K562 (cell line): Measurements from ENCODE around the gene DYRK1A. TPM values are rescaled to one million over a fixed set of nuclear protein-coding genes. Genes with fewer than 3 reads are reported as not detected.

Experiments used
- ATF7 ChIP-seq: fragments of 450-650 bp; IDR thresholded peaks from 2 replicates; pipeline ENCODE4 v1.7.1; 2014; ENCODE audit warnings: mild to moderate bottlenecking, moderate library complexity
- CREB3 ChIP-seq: fragments of 450-650 bp; conservative IDR thresholded peaks from 2 replicates; pipeline ENCODE4 v1.6.1; 2016; ENCODE audit warnings: missing genetic modification characterization, low read depth, mild to moderate bottlenecking, missing compliant biosample characterization, moderate library complexity
- E2F5 ChIP-seq: sonication (generic); formaldehyde crosslinking; IDR thresholded peaks from 2 replicates; pipeline ENCODE4 v1.8.0; 2022; ENCODE audit warnings: mild to moderate bottlenecking, missing genetic modification reagents
- KDM4B ChIP-seq, 2 experiments: fragments of 450-650 bp in 1 of 2; sonication (generic) in 1 of 2; IDR thresholded peaks; 2 replicates each; pipeline ENCODE4 v1.6.1; 2016 to 2017; ENCODE audit warnings: borderline replicate concordance in 2 of 2, antibody characterized with exemption in 1 of 2, low read depth in 1 of 2, mild to moderate bottlenecking in 1 of 2
- NFIX ChIP-seq: fragments of 250-450 bp; sonication (Bioruptor Pico); IDR thresholded peaks from 2 replicates; pipeline ENCODE4 v1.4.0; 2020; ENCODE audit warnings: low read depth, mild to moderate bottlenecking, moderate library complexity
- PHB2 ChIP-seq: fragments of 450-650 bp; IDR thresholded peaks from 2 replicates; pipeline ENCODE4 v1.6.1; 2017; ENCODE audit warnings: low read depth
- TFAP4 ChIP-seq: sonication (generic); formaldehyde crosslinking; IDR thresholded peaks from 2 replicates; pipeline ENCODE4 v1.8.0; 2022; ENCODE audit warnings: missing genetic modification reagents, mild to moderate bottlenecking, moderate library complexity, borderline replicate concordance
- UBTF ChIP-seq, 2 experiments: IDR thresholded peaks; 2 replicates each; pipeline ENCODE4 v1.6.1; 2012; ENCODE audit warnings: improper control_type of control experiment in 2 of 2, low read depth in 2 of 2, low read length in 2 of 2, borderline replicate concordance in 1 of 2
- ZBTB9 ChIP-seq: fragments of 450-650 bp; formaldehyde crosslinking; IDR thresholded peaks from 2 replicates; pipeline ENCODE4 v1.4.0; 2020; ENCODE audit warnings: mild to moderate bottlenecking, moderate library complexity
- ZNF133 ChIP-seq: fragments of 250-450 bp; sonication (Bioruptor Pico); IDR thresholded peaks from 2 replicates; pipeline ENCODE4 v1.4.0; 2020; ENCODE audit warnings: mild to moderate bottlenecking
- ZNF449 ChIP-seq: fragments of 250-450 bp; sonication (Bioruptor Pico); IDR thresholded peaks from 2 replicates; pipeline ENCODE4 v1.8.0; 2022; ENCODE audit warnings: moderate library complexity, mild to moderate bottlenecking, inconsistent platforms
- ZNF57 ChIP-seq: fragments of 450-650 bp; formaldehyde crosslinking; IDR thresholded peaks from 2 replicates; pipeline ENCODE4 v1.4.0; 2020; ENCODE audit warnings: mild to moderate bottlenecking, moderate library complexity
- polyA plus RNA-seq, 8 experiments: library from polyadenylated mRNA; depleted of rRNA in 4 of 8; stranded (reverse) in 5 of 8; unstranded in 3 of 8; fragments of >200 nt; fragmentation: Nextera tagmentation in 2 of 8; fragmentation: Illumina TruSeq in 1 of 8; extraction: Ambion mirVana in 2 of 8; extraction: Trizol in 1 of 8; gene quantifications; 2 replicates each; pipeline versions ENCODE4 v1.2.1 to v1.2.3, GENCODE V29; 2011 to 2014; ENCODE audit warnings: inconsistent platforms in 1 of 8, missing spikeins in 1 of 8
- total RNA-seq, 7 experiments: library from RNA; depleted of rRNA in 6 of 7; stranded (reverse); fragments of >200 nt in 6 of 7; fragmentation: Illumina TruSeq in 2 of 7; extraction: Trizol in 2 of 7; gene quantifications; 2 replicates each; pipeline versions ENCODE4 v1.2.1 to v1.2.3, GENCODE V29; 2011 to 2021; ENCODE audit warnings: low replicate concordance in 1 of 7

Gene DYRK1A
- total and polyA plus RNA-seq, 9 of the 15 experiments (the other 6 are each of a cell fraction or from before 2014, with no cell fraction given): 3.7 to 64.8 (median 42.3) TPM

- TF ChIP-seq E2F5 (CRISPR knock-in tag): no peak
- no peak for TF ChIP-seq ZBTB9 (CRISPR knock-in tag)
- peak; percentile 89 to 90; a peak in 2 of 4 replicates for TF ChIP-seq UBTF (IDR thresholded peaks at IDR 0.05; ENCODE audit: borderline replicate concordance in 1 of 2, low read depth in 2 of 2, low read length in 2 of 2)
- TF ChIP-seq PHB2: no peak
- TF ChIP-seq ZNF133 (CRISPR knock-in tag): no peak
- TF ChIP-seq ZNF449: no peak
- peak in 1 of 2 experiments; percentile 40; a peak in 2 of 4 replicates for TF ChIP-seq KDM4B (IDR thresholded peaks at IDR 0.05; ENCODE audit: borderline replicate concordance in 2 of 2, low read depth in 1 of 2)
- TF ChIP-seq CREB3 (tag): no peak
- peak; percentile 80; the same call in 1 of the 2 replicates for TF ChIP-seq TFAP4 (CRISPR knock-in tag)
- TF ChIP-seq NFIX (CRISPR knock-in tag): no peak
- TF ChIP-seq ATF7: peak; percentile 91
- TF ChIP-seq ZNF57 (CRISPR knock-in tag): no peak
These were observed at the start of gene DYRK1A (continued) for GRCh38 chr21:37366482-37367316.
